Large intestine (tissue), 3 donors: Measurements from ENCODE around the gene PARD3. TPM values are rescaled to one million over a fixed set of nuclear protein-coding genes. Genes with fewer than 3 reads are reported as not detected.

Experiments used
- DNase-seq, 2 donors: peaks; one replicate each; pipeline versions ENCODE4 v3.0.0 to v3.0.0-alpha.2; 2013
- H3K27ac ChIP-seq: one replicate; pipeline ENCODE4 v1.5.1; 2013; ENCODE audit warnings: low read length
- H3K27me3 ChIP-seq: 2 replicates; pipeline ENCODE4 v1.6.1; 2013; ENCODE audit warnings: low read length; ENCODE audit not compliant: control insufficient read depth, insufficient read depth
- H3K36me3 ChIP-seq: 2 replicates; pipeline ENCODE4 v1.6.1; 2013; ENCODE audit warnings: low read length; ENCODE audit not compliant: control insufficient read depth, insufficient read depth
- H3K4me1 ChIP-seq: one replicate; pipeline ENCODE4 v1.6.1; 2013; ENCODE audit warnings: low read length; ENCODE audit not compliant: control insufficient read depth, insufficient read depth
- H3K4me3 ChIP-seq: one replicate; pipeline ENCODE4 v1.5.1; 2013; ENCODE audit warnings: low read length
- H3K9me3 ChIP-seq: one replicate; pipeline ENCODE4 v1.6.1; 2013; ENCODE audit warnings: mild to moderate bottlenecking, low read depth, low read length, moderate library complexity; ENCODE audit not compliant: control insufficient read depth
- WGBS: methylation state at CpG from one replicate; pipeline ENCODE4 v1.1.5; 2013; ENCODE audit warnings: low lambda C conversion rate; ENCODE audit not compliant: insufficient coverage; 5-methylcytosine and 5-hydroxymethylcytosine counted together
- polyA plus RNA-seq: library from polyadenylated mRNA; unstranded; fragments of 120-200 nt; gene quantifications from one replicate; pipeline ENCODE4 v1.2.1, GENCODE V29; 2013

PARD3 gene
- polyA plus RNA-seq, 1 donor: 25.5 TPM

GRCh38 chr10:34347131-34347530, 468.0 kb downstream of the PARD3 start:
- DNase-seq: no peak
- Histone ChIP-seq H3K27ac (no peak overlapping the region), H3K36me3 (peaks cover 3% of the 10 kb centered on the region), H3K27me3 (no peaks in the 10 kb centered on the region), H3K4me1 (no peaks in the 10 kb centered on the region), H3K9me3 (no peaks in the 10 kb centered on the region), H3K4me3 (no peak overlapping the region)
- WGBS: 100% methylated on average over 3 of the region's 3 CpGs

- Histone ChIP-seq H3K36me3 (peaks cover 3% of the 10 kb centered on the region), H3K9me3 (no peaks in the 10 kb centered on the region), H3K27me3 (no peaks in the 10 kb centered on the region), H3K27ac (no peak overlapping the region), H3K4me1 (no peaks in the 10 kb centered on the region), H3K4me3 (no peak overlapping the region)
- no CpG with 5 or more reads among the region's 1 CpG for WGBS
- DNase-seq: peak in 1 of 2 donors; percentile 54
These were observed 468.5 kb downstream of the PARD3 start for GRCh38 chr10:34346516-34347100.

GRCh38 chr10:34345383-34345782, 469.7 kb downstream of the PARD3 start:
- Histone ChIP-seq H3K4me3 (no peak overlapping the region), H3K36me3 (peaks cover 3% of the 10 kb centered on the region), H3K4me1 (no peaks in the 10 kb centered on the region), H3K9me3 (no peaks in the 10 kb centered on the region), H3K27ac (no peak overlapping the region), H3K27me3 (no peaks in the 10 kb centered on the region)
- WGBS: 60% methylated on average over 1 of the region's 5 CpGs
- peak in 1 of 2 donors; percentile 28 for DNase-seq

GRCh38 chr10:34343764-34344163, 471.3 kb downstream of the PARD3 start:
- DNase-seq: no peak
- no peak overlapping the region for H3K27ac ChIP-seq
- no peaks in the 10 kb centered on the region for H3K27me3 ChIP-seq
- peaks cover 3% of the 10 kb centered on the region for H3K36me3 ChIP-seq
- no peaks in the 10 kb centered on the region for H3K4me1 ChIP-seq
- no peaks in the 10 kb centered on the region for H3K9me3 ChIP-seq
- WGBS: no CpG with 5 or more reads among the region's 1 CpG
- no peak overlapping the region for H3K4me3 ChIP-seq

- Histone ChIP-seq H3K4me3 (no peak overlapping the region), H3K4me1 (no peaks in the 10 kb centered on the region), H3K9me3 (no peaks in the 10 kb centered on the region), H3K36me3 (no peaks in the 10 kb centered on the region), H3K27ac (no peak overlapping the region), H3K27me3 (no peaks in the 10 kb centered on the region)
- WGBS: no CpG with 5 or more reads among the region's 4 CpGs
- DNase-seq: no peak
These were observed 473.6 kb downstream of the PARD3 start for GRCh38 chr10:34341473-34341872.

- no CpG with 5 or more reads among the region's 1 CpG for WGBS
- H3K27ac ChIP-seq: no peak overlapping the region
These were observed 474.2 kb downstream of the PARD3 start for GRCh38 chr10:34340934-34341333.

GRCh38 chr10:34339816-34340553, 475.1 kb downstream of the PARD3 start:
- Histone ChIP-seq H3K4me3 (no peak overlapping the region), H3K27me3 (no peaks in the 10 kb centered on the region), H3K9me3 (no peaks in the 10 kb centered on the region), H3K27ac (no peak overlapping the region), H3K36me3 (peaks cover 2% of the 10 kb centered on the region), H3K4me1 (no peaks in the 10 kb centered on the region)
- 70% methylated on average over 1 of the region's 2 CpGs for WGBS
- DNase-seq: no peak

More at GRCh38 chr10:34340934-34341333, 474.2 kb downstream of the PARD3 start:
- Histone ChIP-seq H3K4me1 (no peaks in the 10 kb centered on the region), H3K4me3 (no peak overlapping the region), H3K9me3 (no peaks in the 10 kb centered on the region), H3K27me3 (no peaks in the 10 kb centered on the region), H3K36me3 (peaks cover 2% of the 10 kb centered on the region)
- no peak for DNase-seq

GRCh38 chr10:34337917-34338316, 477.2 kb downstream of the PARD3 start:
- no peaks in the 10 kb centered on the region for H3K9me3 ChIP-seq
- peaks cover 2% of the 10 kb centered on the region for H3K36me3 ChIP-seq
- WGBS: no CpG with 5 or more reads among the region's 3 CpGs
- DNase-seq: no peak
- no peaks in the 10 kb centered on the region for H3K27me3 ChIP-seq
- H3K4me3 ChIP-seq: no peak overlapping the region
- H3K4me1 ChIP-seq: no peaks in the 10 kb centered on the region
- H3K27ac ChIP-seq: no peak overlapping the region

- Histone ChIP-seq H3K27ac (no peak overlapping the region), H3K9me3 (no peaks in the 10 kb centered on the region), H3K4me1 (no peaks in the 10 kb centered on the region), H3K36me3 (peaks cover 4% of the 10 kb centered on the region), H3K27me3 (no peaks in the 10 kb centered on the region), H3K4me3 (no peak overlapping the region)
- no peak for DNase-seq
- WGBS: no CpG with 5 or more reads among the region's 5 CpGs
These were observed 479.0 kb downstream of the PARD3 start for GRCh38 chr10:34335960-34336690.

- Histone ChIP-seq H3K27ac (no peak overlapping the region), H3K36me3 (peaks cover 8% of the 10 kb centered on the region), H3K9me3 (no peaks in the 10 kb centered on the region), H3K4me3 (no peak overlapping the region), H3K4me1 (no peaks in the 10 kb centered on the region), H3K27me3 (no peaks in the 10 kb centered on the region)
- WGBS: 66% methylated on average over 3 of the region's 4 CpGs
- no peak for DNase-seq
These were observed 480.2 kb downstream of the PARD3 start for GRCh38 chr10:34334908-34335307.
